GF-D8 (cell line): ENCODE results near the gene HOXB5.

ENCODE experiments used
- DNase-seq: peaks from one replicate; lab custom pipeline; 2025; lab: John Stamatoyannopoulos, UW

The HOXB5 gene

GRCh38 chr17:48593126-48593829, at the start of gene HOXB5:
Gene HOXB5 (minus strand): TSS chr17:48593779. CDS start chr17:48593682, 97 bp downstream.
- no peak for DNase-seq

DNA sequence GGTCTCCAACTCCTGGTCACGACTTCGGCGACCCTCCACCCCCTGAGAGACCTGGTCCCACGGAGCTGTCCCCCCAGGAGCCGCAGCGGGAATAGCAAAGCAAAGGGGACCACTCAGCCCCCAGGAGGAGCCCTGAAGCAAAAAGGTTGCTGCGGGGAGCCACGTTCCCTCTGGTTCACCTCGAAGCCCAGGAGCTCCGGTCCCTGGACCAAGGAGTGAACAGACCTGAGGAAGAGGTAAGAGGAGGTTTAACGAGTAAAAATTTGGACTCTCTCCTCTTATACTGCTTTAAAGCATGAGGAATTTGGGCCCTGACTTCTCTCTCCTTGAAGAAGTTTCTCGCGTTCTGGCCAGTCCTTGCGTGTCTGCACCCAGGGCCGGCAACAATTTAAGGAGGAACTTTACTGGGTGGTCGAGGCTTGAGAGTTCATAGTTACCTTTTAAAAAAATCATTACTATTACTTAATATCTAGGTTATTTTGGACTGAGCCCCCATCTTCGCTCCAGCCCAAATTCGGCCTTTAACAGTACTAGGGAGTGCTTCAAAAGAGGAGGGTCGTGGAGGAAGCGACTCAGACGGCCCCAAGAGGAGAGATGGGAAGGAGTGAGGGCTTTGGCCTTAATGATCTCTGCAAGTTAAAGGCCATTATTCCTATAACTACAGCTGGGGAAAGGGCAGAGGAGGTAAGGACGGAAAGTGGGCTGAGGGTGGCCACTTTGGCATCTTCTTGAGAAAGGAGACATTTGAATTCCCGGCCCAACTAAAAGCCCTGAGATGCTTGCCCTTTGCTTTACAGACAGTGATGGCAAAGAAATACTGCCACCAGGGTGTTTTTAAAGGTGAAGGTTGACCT, 49.5 kb upstream of the HOXB5 start:
- no peak for DNase-seq

GRCh38 chr17:48642059-48642842, 48.7 kb upstream of the HOXB5 start:
- no peak for DNase-seq

DNA sequence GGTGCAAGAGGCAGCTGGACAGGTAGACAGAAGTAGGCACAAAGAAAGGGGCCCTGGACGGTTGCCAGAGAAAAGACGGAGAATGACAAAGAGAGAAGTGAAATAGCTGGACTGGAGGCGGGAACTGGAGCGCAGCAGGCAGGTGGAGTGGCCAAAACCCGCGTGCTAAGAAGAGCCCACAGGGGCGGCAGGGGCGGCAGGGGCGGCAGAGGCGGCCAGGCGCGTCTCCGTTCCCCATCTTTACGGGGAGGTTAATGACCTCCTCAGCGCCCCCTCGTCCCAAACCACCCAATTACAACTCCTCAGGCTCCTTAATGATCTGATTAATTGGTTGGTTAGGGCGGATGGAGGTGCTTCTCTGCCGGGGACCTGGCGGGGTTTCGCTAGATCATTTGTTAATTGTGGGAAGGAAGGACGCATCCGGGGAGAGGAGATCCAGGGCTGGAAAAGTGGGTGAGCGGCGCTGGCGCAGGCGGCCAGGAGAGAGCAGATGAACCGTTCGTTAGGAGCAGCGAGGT, 48.0 kb upstream of the HOXB5 start:
- no peak for DNase-seq

DNA sequence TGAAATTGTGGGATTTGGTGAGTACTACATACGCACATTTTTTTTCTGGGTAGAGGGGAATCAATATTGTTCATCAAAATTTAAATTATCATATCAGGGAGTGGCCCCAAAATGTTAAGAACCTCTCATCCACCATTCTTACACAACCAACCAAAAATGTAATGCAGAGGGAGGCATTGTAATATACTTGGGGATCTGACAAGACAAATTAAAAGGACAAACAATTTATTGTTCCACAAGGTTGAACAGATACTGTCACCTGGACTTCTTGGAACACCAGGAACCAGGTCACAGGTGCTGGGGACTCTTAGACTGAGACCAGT, 47.2 kb upstream of the HOXB5 start:
- no peak for DNase-seq

- no peak for DNase-seq
Measured at GRCh38 chr17:48639982-48640857, 46.6 kb upstream of the HOXB5 start.

- DNase-seq: no peak
Measured at GRCh38 chr17:48639136-48639535, 45.6 kb upstream of the HOXB5 start.

DNA sequence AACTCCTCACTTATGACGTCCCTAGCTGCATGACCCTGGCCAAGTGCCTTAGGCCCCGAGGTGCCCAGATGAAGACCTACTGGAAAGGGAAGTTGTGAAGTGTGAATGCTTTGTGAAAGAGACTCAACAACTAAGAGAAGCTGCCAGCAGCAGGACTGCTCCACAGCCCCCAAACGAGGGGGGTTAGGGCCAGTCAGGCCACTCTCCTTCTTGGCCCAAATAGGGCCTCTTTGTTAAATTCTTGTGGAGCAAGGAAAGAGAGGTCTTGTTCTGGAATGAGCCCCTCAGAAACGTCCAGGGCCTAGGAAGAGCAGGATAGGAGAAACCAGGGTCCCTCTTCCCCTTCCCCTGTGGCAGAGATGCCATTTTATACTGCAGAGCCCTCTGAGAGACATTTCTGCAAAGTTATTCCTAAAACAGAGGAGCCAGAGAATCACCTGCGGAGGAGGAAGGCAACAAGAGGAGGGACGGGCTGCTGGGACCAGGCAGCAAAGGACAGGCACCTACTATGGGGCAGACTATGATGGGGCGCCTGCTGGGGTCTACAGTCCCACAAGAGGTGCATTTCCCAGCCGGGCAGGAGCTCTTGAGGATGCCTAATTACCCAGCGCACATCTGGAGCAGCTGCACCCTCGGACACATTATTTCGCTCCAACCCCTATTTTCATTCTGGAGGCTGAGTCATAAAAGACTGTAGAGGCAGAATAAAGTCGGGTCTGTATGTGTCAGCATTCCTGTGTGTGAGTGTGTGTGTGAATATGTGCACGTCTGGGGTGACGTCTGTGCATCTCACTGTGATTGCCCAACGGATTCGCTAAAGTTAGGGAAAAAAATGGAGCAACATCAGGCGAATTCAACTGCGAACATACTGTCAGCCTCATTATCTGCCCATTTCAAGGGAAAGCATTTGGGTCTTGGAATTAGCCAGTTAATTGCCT, 44.0 kb upstream of the HOXB5 start:
- DNase-seq: no peak

DNA sequence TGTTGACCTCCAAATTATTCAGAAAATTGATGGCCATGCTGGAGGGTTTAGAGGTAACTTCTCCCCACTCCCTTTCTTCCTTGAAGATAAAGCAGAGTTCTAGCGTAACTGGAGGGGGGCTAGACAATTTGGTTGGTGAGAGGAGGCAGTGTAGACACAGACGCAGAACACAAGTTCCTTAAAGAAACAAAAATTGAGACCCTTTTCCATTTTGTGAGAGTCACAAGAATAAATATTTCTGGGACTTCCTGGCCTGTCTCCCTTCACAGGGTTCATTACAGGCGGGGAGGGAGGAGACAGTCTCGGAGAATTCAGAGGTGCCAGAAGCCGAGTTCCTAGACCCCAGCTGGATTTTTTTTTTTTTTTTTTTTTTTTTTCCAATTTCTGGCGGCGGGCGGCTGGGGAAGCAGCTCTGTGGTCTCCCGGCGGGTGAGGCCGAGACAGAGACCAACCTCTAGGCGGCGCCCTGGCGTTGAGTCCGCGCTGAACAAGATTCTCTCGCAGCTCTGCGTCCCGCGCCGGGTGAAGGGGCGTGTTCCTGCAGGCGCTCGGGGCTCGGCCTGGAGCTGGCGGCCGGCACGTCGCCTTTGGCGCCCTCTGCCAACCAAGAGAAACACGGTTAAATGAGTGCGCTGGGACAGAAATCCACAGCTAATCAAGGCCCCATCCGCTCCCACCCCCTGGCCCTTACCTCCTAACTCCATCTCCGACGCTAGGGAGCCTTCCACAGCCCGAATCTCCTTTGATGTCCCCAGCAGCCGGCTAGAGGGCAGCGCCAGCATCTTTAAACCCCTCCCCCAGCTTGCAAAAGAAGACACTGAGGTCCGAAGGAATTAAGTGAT, 42.8 kb upstream of the HOXB5 start:
- no peak for DNase-seq

DNA sequence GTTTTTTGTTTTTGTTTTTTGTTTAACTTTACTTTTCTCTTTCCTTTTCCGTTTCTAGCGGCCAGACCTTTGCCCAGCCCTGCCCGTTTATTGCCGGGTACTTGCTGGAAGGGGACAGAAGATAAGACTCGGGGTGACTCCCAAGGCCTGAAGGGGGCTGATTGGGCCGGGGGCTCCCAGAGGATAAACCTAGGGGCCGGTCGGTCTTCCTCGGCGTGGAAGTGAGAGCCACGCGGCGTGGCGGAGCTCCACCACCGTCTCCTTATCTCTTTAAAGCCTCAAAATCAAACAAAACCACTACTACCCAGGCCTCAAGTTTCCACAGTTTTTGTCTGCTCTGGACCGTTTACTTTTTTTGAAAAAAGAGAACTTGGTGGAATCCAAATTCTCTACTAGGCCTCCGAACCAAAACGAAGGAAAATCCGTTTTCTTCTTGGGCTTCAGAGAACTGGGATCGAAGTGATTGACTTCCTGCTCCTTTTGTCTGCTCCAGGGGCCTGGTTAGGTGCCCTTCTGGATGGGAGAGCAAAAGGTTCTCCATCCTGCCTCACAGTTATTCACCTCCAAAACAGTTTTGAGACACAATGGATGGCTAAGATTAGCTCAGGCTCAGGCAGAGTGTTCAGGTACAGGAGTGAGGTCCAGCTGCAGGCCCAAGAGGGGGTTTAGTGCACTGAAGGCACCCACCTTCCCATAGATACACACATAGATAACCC, 41.1 kb upstream of the HOXB5 start:
- no peak for DNase-seq

DNA sequence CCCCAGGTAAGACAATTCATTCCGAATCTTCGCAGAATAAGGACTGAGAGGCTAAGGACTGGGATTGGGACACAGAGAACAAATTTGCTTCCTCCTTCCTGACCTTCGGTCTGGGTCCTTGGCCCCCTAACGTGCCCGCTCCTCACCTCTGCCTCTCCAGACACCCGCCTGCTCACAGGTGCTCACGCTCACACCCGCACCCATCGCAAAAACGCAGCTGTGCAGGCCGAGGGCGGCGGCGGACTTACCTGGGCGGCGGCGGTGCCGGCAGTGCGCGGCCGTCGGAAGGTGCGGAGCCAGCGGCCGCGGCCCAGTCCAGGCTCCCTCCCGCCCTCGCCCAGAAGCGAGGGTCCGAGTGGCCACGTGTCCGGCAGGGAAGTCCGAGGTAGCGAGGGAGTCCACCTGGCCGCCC, 39.7 kb upstream of the HOXB5 start:
- no peak for DNase-seq

DNA sequence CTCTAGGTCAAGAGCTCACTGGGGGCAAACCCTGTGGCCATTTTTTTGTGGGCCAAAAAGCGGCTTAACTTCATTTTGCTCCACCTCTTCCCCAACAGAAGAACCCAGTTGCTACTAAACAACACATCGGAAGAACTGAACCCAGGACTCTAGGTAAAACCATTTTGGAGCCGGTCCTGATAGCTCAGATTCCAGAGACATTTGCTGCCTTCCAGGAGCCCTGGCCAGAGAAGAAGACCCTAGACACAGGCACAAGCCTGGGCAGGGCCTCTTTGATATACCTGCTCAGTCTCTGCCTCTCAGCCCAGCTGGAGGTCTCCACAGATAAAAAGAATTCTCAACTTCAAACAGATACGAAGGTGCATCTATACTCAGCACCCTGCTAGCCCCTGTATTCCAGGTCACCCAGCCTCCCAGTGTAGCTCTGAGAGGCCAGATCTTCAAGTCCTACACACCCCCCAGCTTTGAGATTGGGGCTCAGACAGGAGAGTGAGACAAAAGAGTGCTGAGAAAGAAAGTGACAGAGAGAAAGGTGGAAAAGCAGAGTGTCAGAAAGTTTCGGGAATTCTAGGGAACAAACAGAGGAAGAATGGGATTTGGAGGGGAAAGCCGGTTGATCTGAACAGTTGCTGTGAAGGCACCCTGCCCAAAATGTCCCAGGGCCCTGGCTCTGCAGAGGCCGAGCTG, 39.1 kb upstream of the HOXB5 start:
- DNase-seq: no peak

DNA sequence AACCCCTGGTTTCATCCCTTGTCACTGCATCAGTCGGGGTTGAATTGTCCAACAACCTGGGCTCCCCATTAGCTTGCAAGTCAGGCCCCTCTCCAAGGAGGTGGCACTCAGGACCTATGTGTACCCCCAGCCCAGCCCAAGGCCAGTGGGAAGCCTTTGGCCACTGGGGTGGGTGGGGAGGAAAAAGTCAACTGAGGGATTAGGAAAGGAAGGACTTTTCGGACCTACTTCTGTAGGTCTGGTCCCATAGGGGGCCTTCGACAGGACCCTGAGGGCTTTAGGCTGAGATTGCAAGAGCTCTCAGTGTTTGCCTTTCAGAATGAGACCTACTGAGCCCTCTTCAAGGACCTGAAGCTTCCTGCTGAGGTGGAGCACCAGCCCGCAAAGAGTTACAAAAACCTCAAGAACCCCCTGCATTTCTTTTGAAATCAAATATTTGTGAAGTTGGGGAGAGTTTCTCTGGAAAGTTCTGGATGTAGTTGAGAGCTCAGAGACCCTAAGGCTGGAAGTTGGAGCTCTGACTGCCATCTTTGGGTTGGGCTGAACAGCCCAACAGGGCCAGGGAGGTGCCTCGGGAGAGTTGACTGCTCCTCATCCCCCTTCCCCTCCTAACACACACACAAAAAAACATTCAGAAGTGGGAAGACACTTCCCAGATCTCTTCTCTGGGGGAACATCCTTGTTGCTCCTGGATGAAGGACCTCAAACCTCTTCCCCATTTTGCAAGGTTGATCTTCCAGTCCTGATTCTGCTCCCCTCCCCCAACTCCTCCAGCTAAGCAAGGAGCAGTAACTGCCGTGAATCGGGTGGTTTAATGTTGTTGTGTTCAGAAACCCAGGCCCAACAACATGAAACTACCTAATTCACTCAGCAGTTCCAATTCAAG, 38.4 kb upstream of the HOXB5 start:
- no peak for DNase-seq

GRCh38 chr17:48630925-48631692, 37.5 kb upstream of the HOXB5 start:
- no peak for DNase-seq

GRCh38 chr17:48630009-48630924, 36.7 kb upstream of the HOXB5 start:
- no peak for DNase-seq
